Activated CD4-positive, alpha-beta T cell treated with anti-CD3 and anti-CD28 coated beads for 4 hours (primary cell): ENCODE measurements around the gene TNRC6A.
"Not testable (repeated sequence)": the region's sequence is repeated elsewhere in the genome, so short reads cannot be mapped to it uniquely, and the experiment has no call there.

ENCODE experiments used
- DNase-seq, 2 donors: peaks; one replicate each; pipeline ENCODE4 v3.0.0-alpha.2; 2020

TNRC6A gene

DNA sequence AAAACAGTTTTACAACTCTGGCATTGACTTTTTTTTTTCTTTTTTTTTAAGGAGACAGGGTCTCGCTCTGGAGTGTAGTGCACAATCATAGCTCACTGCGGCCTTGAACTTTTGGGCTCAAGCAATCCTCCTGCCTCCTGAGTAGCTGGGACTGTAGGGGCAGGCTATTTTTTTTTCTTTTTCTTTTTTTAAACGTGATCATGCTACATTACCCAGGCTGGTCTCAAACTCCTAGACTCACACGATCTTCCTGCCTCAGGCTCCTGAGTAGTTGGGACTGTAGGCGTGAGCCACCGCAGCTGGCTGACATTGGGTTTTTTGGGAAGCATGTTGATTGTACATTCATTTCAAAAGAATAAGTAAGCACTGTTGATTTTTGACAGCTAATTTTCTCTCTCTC, 32.1 kb downstream of the TNRC6A start:
- DNase-seq, result no peak

DNA sequence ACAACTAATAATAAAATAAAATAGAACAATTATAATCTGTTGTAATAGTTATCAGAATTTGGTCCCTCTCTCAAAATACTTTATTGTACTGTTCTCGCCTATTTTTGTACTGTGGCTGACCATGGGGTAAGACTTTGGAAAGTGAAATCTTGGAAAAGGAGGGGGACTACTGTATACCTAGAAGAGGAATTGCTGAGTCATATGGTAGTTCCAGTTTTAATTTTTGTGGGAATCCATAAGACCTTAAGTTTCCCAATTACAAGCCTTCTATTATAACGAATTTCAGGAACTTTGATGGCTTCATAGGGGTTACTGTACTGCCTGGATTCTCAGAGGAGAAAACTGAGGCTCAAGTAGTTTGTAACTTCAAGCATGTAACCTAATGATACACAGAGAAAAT, 35.5 kb downstream of the TNRC6A start:
- no peak for DNase-seq

DNA sequence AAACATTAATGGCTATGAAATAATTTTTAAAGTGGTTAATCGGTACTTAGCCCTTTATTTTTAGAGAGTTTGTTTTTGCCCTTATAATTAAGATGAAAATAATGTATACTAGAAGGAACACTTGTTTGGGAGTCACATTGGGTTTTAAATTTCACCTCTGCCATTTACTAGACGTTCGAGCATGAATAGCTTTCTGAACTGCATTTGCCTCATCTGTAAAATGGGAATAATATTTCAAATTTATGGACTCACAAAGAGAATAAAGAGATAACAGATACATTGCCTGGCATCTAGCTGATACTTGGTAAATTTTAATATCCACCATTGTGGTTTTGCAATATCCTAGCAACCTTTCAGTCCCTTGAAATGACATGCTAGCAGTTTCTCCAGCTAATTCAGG, 36.6 kb downstream of the TNRC6A start:
- DNase-seq, result no peak

DNA sequence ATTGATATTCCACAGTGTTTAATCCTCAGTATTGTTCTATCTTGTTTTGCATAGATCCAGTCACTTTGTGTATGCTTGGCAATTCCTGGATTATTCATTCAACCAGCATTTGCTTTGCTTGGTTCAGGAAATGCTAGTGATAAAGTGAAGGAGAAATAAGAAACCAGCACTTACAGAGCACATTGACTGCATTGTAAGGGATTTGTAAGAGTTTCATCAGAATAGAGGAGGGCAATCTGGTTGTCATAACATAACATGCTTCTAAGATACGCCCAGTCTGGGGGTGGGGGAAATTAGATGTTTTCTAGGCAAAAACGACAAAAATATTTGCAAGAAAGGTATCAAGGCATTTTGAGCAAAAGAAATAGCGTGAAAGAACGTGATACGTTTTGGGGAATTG, 40.4 kb downstream of the TNRC6A start:
- no peak for DNase-seq

DNA sequence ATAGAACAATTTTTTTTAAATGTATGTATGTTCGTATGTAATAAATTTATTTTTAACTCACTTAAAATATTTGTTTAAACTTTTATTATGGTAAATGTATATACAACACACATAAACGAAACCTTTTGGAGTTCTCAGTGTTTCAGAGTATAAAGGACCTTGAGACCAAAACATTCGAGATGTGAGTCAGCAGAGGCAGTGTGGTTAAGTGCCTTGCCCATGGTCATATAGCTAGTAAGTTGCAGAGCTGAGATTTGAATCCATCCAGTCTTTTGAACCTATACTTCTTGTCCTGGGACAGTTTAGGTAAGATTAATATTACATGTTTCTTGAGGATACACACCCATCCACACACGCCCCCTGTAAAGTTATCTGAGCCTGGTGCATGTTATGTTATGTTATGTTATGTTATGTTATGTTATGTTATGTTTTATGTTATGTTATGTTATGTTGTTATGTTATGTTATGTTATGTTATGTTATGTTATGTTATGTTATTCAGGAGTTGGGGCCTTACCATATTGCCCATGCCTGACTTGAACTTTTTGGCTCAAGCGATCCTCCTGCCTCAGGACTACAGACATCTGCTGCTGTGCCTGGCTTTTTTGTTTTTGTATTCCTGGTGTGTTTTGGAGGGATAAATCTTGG, 41.8 kb downstream of the TNRC6A start:
- no peak for DNase-seq

DNA sequence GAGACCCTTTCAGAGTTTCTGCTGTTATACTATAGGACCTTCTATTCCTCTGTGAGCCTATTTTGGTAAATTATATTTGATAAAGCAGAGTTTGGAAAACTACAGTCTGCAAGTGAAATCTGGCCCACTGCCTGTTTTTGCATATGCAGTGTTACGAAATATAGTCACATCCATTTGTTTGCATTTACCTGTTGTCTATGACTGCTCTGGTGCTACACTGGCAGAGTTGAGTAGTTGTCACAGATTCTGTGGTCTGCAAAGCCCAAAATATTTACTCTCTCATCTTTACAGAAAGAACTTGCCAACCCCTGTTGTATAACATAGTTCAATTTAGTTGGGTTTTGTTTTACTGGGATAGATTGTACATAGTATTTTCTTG, 42.3 kb downstream of the TNRC6A start:
- no peak for DNase-seq

DNA sequence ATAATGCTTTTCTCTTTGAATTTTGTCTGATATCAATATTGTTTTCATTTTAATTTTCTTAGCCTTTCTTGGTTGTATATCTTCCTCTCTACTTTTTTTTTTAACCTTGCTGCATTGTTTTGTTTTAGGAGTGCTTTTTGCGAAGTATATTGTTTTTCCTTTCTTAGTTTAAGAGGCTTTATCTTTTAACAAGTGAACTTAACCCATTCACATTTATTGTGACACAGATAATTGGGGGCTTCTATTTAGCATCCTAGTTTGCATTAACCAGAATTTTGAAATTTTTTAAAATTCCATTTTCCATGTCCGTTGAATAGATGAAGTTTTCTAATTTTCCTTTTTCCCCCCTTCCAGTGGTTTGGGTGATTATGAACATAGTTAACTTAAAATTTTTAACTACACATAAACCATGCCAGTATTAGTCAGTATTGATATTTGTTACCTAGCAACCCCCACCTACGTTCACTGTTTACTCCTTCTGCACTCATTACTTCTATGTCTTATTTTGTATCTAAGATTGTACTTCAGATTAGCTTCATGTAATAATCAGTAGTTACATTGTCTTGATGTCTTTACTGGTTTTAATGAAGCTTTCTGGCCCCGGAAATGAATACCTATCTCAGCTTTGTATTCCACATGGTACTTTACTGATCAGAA, 44.4 kb downstream of the TNRC6A start:
- DNase-seq, result no peak

DNA sequence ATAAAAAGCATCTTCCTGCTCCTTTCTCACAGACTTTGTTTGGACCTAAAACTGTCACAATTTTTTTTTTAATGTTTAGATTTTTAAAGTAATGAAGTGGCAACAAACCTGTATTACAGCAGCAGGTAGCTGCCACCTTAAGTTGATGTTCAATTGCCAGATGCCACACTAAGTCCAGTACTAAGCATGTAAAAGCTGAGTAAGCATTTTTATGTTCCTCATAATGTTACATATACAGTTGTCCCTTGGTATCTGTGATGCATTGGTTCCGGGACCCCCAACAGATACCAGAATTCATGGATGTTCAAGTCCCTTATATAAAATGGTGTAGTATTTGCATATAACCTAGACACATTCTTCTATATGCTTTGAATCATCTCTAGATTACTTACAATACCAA, 45.1 kb downstream of the TNRC6A start:
- no peak for DNase-seq

DNA sequence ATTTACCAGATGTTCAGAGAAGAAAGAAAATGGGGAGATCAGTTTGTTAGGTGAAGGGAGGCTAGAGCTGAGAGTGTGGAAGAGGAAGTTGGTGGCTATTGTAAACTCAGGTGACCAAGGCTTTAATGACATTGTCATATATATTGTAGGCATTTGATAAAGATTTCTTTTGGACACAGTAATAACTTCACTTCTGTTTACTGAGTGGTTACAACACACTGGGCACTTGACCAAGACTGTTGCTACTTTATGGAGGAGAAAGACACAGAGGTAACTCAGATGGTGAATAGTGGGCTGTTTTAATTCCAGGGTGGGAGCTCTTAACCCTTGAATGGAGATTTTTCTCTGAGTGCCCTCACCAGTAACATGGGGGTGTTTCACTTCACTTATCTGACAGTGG, 46.0 kb downstream of the TNRC6A start:
- no peak for DNase-seq

DNA sequence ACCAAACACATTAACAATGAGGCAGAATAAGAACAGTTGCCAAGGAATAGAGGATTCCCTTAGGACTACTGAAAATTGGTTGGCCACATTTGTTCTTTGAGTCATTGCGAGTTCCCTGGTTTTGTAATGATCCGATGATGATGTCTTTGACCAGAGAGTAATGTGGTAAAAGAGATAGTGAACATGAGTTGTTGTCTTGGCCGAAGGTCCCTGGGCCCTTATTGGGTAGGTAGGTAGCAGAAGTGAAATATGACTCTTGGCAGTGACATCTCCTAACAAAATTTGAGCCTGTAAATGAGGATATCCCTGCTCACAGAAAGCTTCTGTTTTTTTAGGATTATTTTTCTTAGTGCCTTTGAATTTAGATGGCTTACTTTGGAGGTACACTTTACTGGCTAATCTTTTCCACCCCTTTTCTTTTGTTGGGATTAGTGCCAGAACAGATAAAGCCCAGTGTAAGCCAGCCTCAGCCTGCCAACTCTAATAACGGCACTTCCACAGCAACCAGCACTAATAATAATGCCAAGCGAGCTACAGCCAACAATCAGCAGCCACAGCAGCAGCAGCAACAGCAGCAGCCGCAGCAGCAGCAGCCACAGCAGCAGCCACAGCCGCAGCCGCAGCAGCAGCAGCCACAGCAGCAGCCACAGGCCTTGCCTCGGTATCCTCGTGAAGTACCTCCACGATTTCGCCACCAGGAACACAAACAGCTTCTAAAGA, 47.2 kb downstream of the TNRC6A start:
- no peak for DNase-seq

DNA sequence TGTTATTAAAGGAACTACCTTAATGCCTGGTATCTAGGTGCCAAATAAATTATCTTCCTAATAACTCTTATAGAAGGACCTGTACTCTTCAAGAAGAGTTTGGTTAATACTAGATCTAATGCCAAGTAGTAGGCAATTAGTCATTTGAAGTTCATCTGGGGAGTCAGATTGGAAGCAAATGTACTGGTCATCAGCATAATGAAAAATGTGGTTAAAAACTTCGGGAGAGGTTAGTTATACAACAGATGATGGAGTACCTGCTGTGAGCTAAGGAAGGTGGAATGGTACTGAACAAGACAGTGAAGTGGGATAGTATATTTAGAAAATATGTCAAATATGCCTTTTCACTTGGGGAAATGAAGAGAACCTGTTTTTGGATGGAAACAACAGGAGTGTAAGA, 49.2 kb downstream of the TNRC6A start:
- no peak for DNase-seq

DNA sequence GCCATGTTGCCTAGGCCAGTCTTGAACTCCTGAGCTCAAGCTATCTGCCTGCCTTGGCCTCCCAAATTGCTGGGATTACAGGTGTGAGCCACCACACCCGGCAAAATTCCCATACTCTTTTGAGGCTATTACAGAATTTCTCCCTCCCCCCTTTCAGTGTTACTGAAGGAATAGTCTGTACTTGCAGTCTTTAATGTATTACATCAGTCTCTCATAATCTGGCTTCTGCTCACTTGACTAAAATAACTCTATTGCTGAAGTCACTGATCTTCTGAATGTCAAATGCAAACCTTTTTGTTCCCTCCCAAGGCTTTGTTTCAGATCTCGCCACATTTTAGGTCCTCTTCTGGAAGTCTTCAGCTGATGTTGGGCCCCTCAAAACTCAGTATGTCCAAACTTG, 51.8 kb downstream of the TNRC6A start:
- no peak for DNase-seq

DNA sequence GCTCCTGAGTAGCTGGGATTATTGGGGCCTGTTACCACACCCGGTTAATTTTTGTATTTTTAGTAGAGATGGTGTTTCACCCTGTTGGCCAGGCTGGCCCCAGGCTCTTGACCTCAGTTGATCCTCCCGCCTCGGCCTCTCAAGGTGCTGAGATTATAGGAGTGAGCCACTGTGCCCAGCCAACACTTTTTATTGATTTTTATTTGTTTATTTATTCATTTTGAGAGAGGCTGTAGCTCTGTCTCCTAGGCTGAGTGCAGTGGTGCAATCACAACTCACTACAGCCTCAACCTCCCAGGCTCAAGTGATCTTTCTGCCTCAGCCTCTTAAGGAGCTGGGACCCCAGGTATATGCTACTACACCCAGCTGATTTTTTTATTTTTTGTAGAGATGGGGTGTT, 54.7 kb downstream of the TNRC6A start:
- DNase-seq, result no peak

DNA sequence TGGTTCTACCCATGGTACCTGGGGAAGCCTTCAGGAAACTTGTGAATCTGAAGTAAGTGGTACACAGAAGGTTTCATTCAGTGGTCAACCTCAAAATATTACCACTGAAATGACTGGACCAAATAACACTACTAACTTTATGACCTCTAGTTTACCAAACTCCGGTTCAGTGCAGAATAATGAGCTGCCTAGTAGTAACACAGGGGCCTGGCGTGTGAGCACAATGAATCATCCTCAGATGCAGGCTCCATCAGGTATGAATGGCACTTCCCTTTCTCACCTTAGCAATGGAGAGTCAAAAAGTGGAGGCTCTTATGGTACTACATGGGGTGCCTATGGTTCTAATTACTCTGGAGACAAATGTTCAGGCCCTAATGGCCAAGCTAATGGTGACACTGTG, 60.4 kb downstream of the TNRC6A start:
- DNase-seq, result no peak

DNA sequence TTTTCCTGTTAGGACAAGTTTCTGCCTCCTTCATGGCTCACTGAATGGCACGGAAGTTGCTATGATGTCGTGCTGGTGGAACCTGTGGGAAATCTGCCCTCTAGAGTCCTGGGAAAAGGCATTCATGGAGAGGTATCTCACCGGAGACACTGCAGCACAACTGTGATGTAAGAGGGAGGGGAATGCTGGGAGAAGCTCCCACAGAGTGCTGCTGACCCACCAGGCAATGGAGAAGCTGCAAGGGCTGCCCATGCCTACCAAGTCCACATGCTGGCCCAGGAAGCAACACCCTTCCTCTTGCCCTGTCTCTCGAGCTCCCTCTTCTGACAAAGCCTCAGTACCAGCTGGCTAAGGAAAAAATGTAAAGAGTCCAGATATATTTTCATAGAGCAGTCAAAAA, 71.1 kb downstream of the TNRC6A start:
- DNase-seq, result no peak

DNA sequence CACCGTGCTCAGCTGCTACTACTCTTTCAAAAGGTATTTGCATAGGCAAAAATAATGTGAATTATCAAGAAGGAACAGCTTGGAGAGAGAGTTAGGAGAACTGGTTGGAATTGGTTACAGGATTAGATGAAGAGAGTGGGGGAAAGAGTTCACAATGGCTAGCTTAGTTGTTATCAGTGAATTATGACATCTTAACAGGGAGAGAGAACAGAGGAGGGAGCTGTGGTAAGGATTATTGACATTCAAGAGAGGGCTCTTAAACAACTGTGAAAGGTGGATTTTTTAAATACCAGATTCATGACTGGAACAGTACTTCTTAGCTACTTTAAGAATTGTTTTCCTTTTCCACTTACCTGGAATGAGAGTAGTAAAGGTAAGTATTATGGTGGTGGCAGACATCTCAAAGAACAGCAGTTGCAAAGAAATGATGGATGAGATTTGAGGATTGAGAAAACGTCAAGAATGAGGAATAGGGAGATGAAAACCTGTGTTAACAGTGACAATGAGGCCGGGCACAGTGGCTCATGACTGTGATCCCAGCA, 72.4 kb downstream of the TNRC6A start:
- DNase-seq, result no peak

DNA sequence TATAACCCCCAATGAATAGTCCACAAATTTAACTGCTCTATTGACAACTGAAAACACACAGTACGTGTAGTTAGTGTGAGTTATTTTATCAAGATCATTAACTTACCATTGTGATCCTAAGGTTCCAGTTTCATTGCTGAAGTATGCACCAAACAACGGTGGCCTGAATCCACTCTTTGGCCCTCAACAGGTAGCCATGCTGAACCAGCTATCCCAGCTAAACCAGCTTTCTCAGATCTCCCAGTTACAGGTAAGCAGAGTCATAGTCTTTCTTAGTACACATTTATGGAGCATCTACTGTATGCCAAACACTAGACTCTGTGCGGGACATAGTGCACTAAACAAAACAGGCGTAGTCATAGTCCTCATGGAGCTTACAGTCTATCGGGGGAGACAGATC, 76.0 kb downstream of the TNRC6A start:
- DNase-seq, result no peak

DNA sequence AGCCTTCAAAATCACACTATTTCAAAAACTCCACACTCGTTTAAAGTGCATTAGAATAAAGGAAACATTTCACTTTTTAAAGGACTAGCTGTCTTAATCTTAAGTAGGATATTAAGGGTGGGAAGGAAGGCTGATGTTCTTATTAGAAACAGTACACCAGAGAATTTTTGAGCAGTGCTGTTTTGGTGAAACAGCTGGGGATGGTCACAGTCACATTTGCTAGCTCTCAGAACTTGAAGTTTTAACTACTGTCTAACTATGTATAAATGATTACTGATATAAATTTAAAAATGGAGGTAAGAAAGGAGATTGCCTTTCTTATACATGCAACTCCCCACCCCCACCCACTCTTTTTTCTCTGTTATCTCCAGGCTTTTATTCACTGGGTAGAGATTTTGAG, 77.8 kb downstream of the TNRC6A start:
- no peak for DNase-seq

DNA sequence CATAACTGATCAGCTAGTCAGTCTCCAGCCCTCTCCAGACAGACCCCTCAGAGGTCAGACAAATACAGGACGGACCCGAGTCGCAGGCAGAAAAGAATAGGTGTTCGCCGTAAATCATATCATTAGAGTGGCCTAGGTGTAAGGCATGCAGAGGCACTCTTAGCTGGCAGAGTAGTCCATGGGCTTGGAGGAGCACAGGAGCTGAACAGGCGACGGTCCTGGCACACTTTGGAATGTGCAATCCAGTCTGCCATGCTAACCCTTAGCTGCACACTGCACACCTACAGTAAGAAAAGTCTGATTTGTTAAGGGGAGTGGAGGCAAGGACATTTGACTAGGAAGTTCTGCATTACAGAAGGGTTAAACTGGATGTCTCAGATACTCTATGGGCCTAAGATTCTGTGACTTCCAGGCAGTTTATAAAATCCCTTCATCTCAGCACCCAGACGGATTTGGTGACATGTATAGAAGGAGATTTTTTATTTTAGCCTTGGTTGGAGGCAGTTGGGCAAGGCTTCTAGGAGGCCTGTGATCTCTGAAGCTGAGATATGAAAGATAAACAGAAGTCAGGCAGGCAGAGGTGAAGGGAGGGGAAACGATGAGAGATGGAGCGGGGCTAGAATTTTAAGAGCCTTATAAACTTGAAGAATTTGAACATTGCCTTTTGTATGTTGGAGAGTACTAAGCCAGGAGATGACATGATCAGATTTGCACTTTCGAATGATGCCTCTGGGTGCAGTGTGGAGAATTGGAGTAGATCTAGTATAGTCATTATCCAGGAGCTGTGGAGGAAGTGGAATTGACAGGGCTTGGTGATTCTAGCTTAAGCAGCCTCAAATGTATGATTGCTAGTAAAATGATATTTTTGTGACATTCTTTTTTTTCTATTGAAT, 81.7 kb downstream of the TNRC6A start:
- DNase-seq, result no peak

DNA sequence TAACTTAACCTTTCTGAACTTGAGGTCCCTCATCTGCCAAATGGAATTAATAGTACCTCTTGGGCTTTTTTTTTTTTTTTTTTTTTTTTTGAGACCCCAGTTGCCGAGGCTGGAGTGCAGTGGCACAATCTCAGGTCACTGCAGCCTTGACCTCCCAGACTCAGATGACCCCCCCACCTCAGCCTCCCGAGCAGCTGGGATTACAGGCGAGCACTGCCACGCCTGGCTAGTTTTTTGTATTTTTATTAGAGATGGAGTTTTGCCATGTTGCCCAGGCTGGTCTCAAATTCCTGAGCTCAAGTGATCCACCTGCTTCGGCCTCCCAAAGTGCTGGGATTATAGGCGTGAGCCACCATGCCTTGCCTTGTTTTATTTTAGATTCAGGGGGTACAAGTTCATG, 83.4 kb downstream of the TNRC6A start:
- not testable (repeated sequence) for DNase-seq

DNA sequence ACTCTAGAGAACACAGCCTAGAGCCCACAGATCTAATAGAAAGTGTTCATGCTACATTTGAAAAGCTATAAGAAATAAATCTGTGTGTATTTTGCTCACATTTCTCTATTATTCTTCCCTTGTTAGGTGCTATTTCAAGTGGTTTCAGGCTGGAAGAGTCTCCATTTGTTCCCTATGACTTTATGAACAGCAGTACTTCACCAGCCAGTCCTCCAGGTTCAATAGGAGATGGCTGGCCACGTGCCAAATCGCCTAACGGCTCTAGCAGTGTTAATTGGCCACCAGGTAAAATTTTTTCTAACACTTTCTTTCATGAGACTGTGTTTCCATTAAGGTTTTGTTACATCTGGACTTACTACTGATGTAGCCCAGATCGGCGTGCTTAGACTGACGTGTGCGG, 85.6 kb downstream of the TNRC6A start:
- DNase-seq, result no peak

DNA sequence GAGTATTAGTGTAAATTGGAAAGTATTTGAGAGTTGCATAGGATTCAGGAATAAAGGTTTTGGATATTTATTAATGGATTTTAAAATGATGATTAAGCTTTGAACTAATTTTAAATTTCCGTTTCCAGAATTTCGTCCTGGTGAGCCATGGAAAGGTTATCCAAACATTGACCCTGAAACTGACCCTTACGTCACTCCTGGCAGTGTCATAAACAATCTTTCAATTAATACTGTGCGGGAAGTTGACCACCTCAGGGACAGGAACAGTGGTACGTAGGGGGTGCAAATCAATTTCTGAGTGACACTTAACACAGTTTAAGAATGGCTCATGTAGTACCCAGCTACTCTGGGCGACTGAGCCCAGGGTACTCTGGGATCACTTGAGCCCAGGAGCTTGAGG, 87.2 kb downstream of the TNRC6A start:
- no peak for DNase-seq

DNA sequence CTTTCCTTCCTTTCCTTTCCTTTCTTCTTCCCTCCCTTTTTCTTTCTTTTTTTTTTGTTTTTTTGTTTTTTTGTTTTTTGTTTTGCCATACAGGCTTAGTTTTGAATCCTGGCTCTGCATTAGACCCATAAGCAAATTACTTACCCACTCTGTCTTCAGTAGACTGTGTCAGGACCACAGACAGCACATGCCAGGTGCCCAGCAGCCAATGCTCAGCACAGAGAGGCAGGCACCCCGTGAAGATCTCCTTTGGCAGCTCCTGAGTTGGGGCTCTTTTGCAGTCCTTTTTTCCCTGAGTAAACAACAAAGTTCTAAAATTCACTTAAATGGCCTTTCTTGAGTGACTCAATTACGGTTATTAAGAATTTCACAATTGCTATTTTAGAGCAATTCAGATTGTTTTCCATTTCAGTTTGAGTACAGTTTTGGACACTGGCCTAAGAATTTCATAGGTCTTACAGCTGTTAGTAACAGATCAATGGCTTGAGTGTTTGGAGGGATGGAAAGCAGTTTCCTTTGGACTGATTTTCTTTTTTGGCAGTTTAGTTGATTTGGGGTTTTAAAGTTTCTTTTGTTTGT, 90.1 kb downstream of the TNRC6A start:
- no peak for DNase-seq
